Mucosa of rectum (tissue), 2 donors: ENCODE measurements around the gene UPK3B.
"Not testable (repeated sequence)": the region's sequence is repeated elsewhere in the genome, so short reads cannot be mapped to it uniquely, and the experiment has no call there.

Source experiments
- H3K27ac ChIP-seq, 2 donors: one replicate each; pipeline ENCODE4 v1.7.0; 2013; ENCODE audit warnings: inconsistent platforms in 2 of 2, low read depth in 2 of 2, low read length in 2 of 2
- H3K27me3 ChIP-seq, 2 donors: one replicate each; pipeline ENCODE4 v1.7.0; 2013; ENCODE audit warnings: low read length in 2 of 2; ENCODE audit not compliant: control insufficient read depth in 2 of 2, insufficient read depth in 2 of 2
- H3K36me3 ChIP-seq, 2 donors: one replicate each; pipeline ENCODE4 v1.7.0; 2013; ENCODE audit warnings: low read length in 2 of 2; ENCODE audit not compliant: control insufficient read depth in 2 of 2, insufficient read depth in 2 of 2
- H3K4me1 ChIP-seq, 2 donors: one replicate each; pipeline ENCODE4 v1.7.0; 2013; ENCODE audit warnings: low read length in 2 of 2, mild to moderate bottlenecking in 1 of 2; ENCODE audit not compliant: control insufficient read depth in 2 of 2, insufficient read depth in 2 of 2
- H3K4me3 ChIP-seq, 2 donors: one replicate each; pipeline ENCODE4 v1.7.0; 2013; ENCODE audit warnings: low read length in 2 of 2
- H3K9ac ChIP-seq, 2 donors: one replicate each; pipeline ENCODE4 v1.7.0; 2013; ENCODE audit warnings: low read length in 2 of 2, low read depth in 1 of 2, mild to moderate bottlenecking in 1 of 2
- H3K9me3 ChIP-seq, 2 donors: one replicate each; pipeline ENCODE4 v1.7.0; 2013; ENCODE audit warnings: low read length in 2 of 2; ENCODE audit not compliant: control insufficient read depth in 2 of 2
- donor health status: healthy.
- donor health status: Normal muscosa, but diverticular disease.

The UPK3B gene

GRCh38 chr7:76492139-76492538 is 18.2 kb upstream of the UPK3B start:
- H3K4me3 ChIP-seq, H3K9me3 ChIP-seq, H3K27ac ChIP-seq, H3K27me3 ChIP-seq, H3K4me1 ChIP-seq, H3K9ac ChIP-seq, H3K36me3 ChIP-seq: not testable (repeated sequence)

GRCh38 chr7:76495717-76496116 is 14.6 kb upstream of the UPK3B start:
- H3K4me3 ChIP-seq, H3K9me3 ChIP-seq, H3K27ac ChIP-seq, H3K27me3 ChIP-seq, H3K36me3 ChIP-seq, H3K9ac ChIP-seq, H3K4me1 ChIP-seq: not testable (repeated sequence)

GRCh38 chr7:76497918-76498582 is 12.3 kb upstream of the UPK3B start:
- not testable (repeated sequence) for H3K4me1 ChIP-seq, H3K4me3 ChIP-seq, H3K9me3 ChIP-seq, H3K27me3 ChIP-seq, H3K9ac ChIP-seq, H3K27ac ChIP-seq, H3K36me3 ChIP-seq

- H3K27me3 ChIP-seq = not testable (repeated sequence)
These were observed 11.7 kb upstream of the UPK3B start for GRCh38 chr7:76498583-76499200.

GRCh38 chr7:76499201-76499923 is 11.0 kb upstream of the UPK3B start:
- not testable (repeated sequence) for H3K9me3 ChIP-seq

More at GRCh38 chr7:76498583-76499200, 11.7 kb upstream of the UPK3B start:
- not testable (repeated sequence) for H3K36me3 ChIP-seq, H3K27ac ChIP-seq, H3K4me3 ChIP-seq, H3K9me3 ChIP-seq, H3K9ac ChIP-seq, H3K4me1 ChIP-seq

GRCh38 chr7:76499924-76500241 is 10.5 kb upstream of the UPK3B start:
- not testable (repeated sequence) for H3K4me3 ChIP-seq, H3K9ac ChIP-seq, H3K9me3 ChIP-seq, H3K36me3 ChIP-seq, H3K4me1 ChIP-seq, H3K27ac ChIP-seq, H3K27me3 ChIP-seq

More at GRCh38 chr7:76499201-76499923, 11.0 kb upstream of the UPK3B start:
- not testable (repeated sequence) for H3K4me3 ChIP-seq, H3K9ac ChIP-seq, H3K27ac ChIP-seq, H3K27me3 ChIP-seq, H3K36me3 ChIP-seq, H3K4me1 ChIP-seq

- not testable (repeated sequence) for H3K4me3 ChIP-seq, H3K27ac ChIP-seq, H3K9me3 ChIP-seq, H3K27me3 ChIP-seq, H3K9ac ChIP-seq, H3K4me1 ChIP-seq
- H3K36me3 ChIP-seq = peaks cover 3 to 13% of the 10 kb centered on the region in 2 donors
These were observed 8.1 kb upstream of the UPK3B start for GRCh38 chr7:76502224-76502623.

GRCh38 chr7:76502836-76503235 is 7.5 kb upstream of the UPK3B start:
- H3K36me3 ChIP-seq = peaks cover 3 to 13% of the 10 kb centered on the region in 2 donors
- not testable (repeated sequence) for H3K9me3 ChIP-seq, H3K4me1 ChIP-seq, H3K27me3 ChIP-seq, H3K27ac ChIP-seq, H3K4me3 ChIP-seq, H3K9ac ChIP-seq

GRCh38 chr7:76503244-76503643 is 7.1 kb upstream of the UPK3B start:
- not testable (repeated sequence) for H3K27ac ChIP-seq, H3K4me1 ChIP-seq, H3K27me3 ChIP-seq, H3K9me3 ChIP-seq, H3K9ac ChIP-seq, H3K4me3 ChIP-seq
- peaks cover 3 to 15% of the 10 kb centered on the region in 2 donors for H3K36me3 ChIP-seq

- H3K4me3 ChIP-seq, H3K9ac ChIP-seq, H3K27me3 ChIP-seq, H3K4me1 ChIP-seq, H3K27ac ChIP-seq, H3K9me3 ChIP-seq: not testable (repeated sequence)
- peaks cover 3 to 15% of the 10 kb centered on the region in 2 donors for H3K36me3 ChIP-seq
These were observed 5.8 kb upstream of the UPK3B start for GRCh38 chr7:76504351-76505167.
